ENCODE data around the gene TUBB4B. TPM values are rescaled to one million over a fixed set of nuclear protein-coding genes. Genes with fewer than 3 reads are reported as not detected.
A peak's percentile ranks its signal among the peaks of the same experiment; 100 is the strongest.
"Not testable (repeated sequence)": the region's sequence is repeated elsewhere in the genome, so short reads cannot be mapped to it uniquely, and the experiment has no call there.

The TUBB4B gene
- polyA plus RNA-seq, 3 donors from 2014 or later: 60.8 to 98.2 (median 71.9) TPM

GRCh38 chr9:137252555-137253506 is 11.7 kb downstream of the TUBB4B start:
- H3K27ac Mint-ChIP-seq: no peak overlapping the region

GRCh38 chr9:137253717-137254623 is 12.9 kb downstream of the TUBB4B start:
- DNase-seq: no peak
- H3K36me3 Mint-ChIP-seq: no peaks in the 10 kb centered on the region
- H3K27ac Mint-ChIP-seq: peak overlapping the region in 5 of 6 donors; percentile 37 to 83 (median 60)
- H3K27me3 Mint-ChIP-seq (ENCODE audit: low read depth in 3 of 3): peaks cover 0 to 4% (median 3%) of the 10 kb centered on the region in 3 donors
- H3K4me1 Mint-ChIP-seq: peaks cover 15 to 20% of the 10 kb centered on the region in 2 donors
- H3K9me3 Mint-ChIP-seq: peaks cover 0 to 2% (median 0%) of the 10 kb centered on the region in 6 donors
- peak overlapping the region; percentile 80 to 86 (median 85) for H3K4me3 Mint-ChIP-seq

More at GRCh38 chr9:137252555-137253506, 11.7 kb downstream of the TUBB4B start:
- Mint-ChIP-seq H3K4me3 (peak overlapping the region in 1 of 5 donors; percentile 12), H3K4me1 (peaks cover 15 to 20% of the 10 kb centered on the region in 2 donors), H3K27me3 (ENCODE audit: low read depth in 3 of 3) (peaks cover 0 to 4% (median 3%) of the 10 kb centered on the region in 3 donors), H3K36me3 (no peaks in the 10 kb centered on the region), H3K9me3 (peaks cover 0 to 2% (median 0%) of the 10 kb centered on the region in 6 donors)
- no peak for DNase-seq

GRCh38 chr9:137254624-137255447 is 13.7 kb downstream of the TUBB4B start, which contains the start of gene NELFB:
Gene NELFB, plus strand, starts transcription at chr9:137255327.
- Mint-ChIP-seq H3K4me1 (peaks cover 15 to 20% of the 10 kb centered on the region in 2 donors), H3K36me3 (peaks cover 0 to 3% (median 0%) of the 10 kb centered on the region in 3 donors), H3K27me3 (ENCODE audit: low read depth in 3 of 3) (peaks cover 0 to 4% (median 3%) of the 10 kb centered on the region in 3 donors), H3K27ac (peak within 1 kb of the TSS in 5 of 6 donors; percentile 65 to 84 (median 82)), H3K4me3 (peak within 1 kb of the TSS; percentile 83 to 92 (median 88)), H3K9me3 (peaks cover 0 to 2% (median 0%) of the 10 kb centered on the region in 6 donors)
- peak; percentile 97 to 98 (median 97) for DNase-seq

GRCh38 chr9:137255448-137256114 is 14.5 kb downstream of the TUBB4B start:
- peaks cover 15 to 20% of the 10 kb centered on the region in 2 donors for H3K4me1 Mint-ChIP-seq

GRCh38 chr9:137256362-137256761 is 15.3 kb downstream of the TUBB4B start:
- Mint-ChIP-seq H3K27ac (peak overlapping the region in 1 of 6 donors; percentile 66), H3K27me3 (ENCODE audit: low read depth in 3 of 3) (peaks cover 0 to 5% (median 4%) of the 10 kb centered on the region in 3 donors), H3K4me1 (peaks cover 15 to 20% of the 10 kb centered on the region in 2 donors), H3K9me3 (peaks cover 0 to 2% (median 0%) of the 10 kb centered on the region in 6 donors), H3K4me3 (peak overlapping the region; percentile 83 to 92 (median 88)), H3K36me3 (peaks cover 0 to 3% (median 0%) of the 10 kb centered on the region in 3 donors)
- no peak for DNase-seq

More at GRCh38 chr9:137255448-137256114, 14.5 kb downstream of the TUBB4B start:
- H3K9me3 Mint-ChIP-seq: peaks cover 0 to 2% (median 0%) of the 10 kb centered on the region in 6 donors
- no peak for DNase-seq
- peak overlapping the region; percentile 83 to 92 (median 88) for H3K4me3 Mint-ChIP-seq
- H3K36me3 Mint-ChIP-seq: peaks cover 0 to 3% (median 0%) of the 10 kb centered on the region in 3 donors
- H3K27ac Mint-ChIP-seq: peak overlapping the region in 4 of 6 donors; percentile 65 to 84 (median 74)
- H3K27me3 Mint-ChIP-seq (ENCODE audit: low read depth in 3 of 3): peaks cover 0 to 5% (median 4%) of the 10 kb centered on the region in 3 donors

GRCh38 chr9:137256856-137257255 is 15.8 kb downstream of the TUBB4B start:
- peak overlapping the region in 2 of 6 donors; percentile 18 to 45 for H3K27ac Mint-ChIP-seq
- H3K9me3 Mint-ChIP-seq: peaks cover 0 to 2% (median 0%) of the 10 kb centered on the region in 6 donors
- H3K4me3 Mint-ChIP-seq: peak overlapping the region; percentile 57 to 92 (median 83)
- H3K4me1 Mint-ChIP-seq: peaks cover 15 to 24% of the 10 kb centered on the region in 2 donors
- no peak for DNase-seq
- H3K27me3 Mint-ChIP-seq (ENCODE audit: low read depth in 3 of 3): peaks cover 0 to 6% (median 4%) of the 10 kb centered on the region in 3 donors
- peaks cover 0 to 7% (median 0%) of the 10 kb centered on the region in 3 donors for H3K36me3 Mint-ChIP-seq

- H3K4me3 Mint-ChIP-seq, H3K4me1 Mint-ChIP-seq: not testable (repeated sequence)
These were observed 21.3 kb downstream of the TUBB4B start for GRCh38 chr9:137262173-137262908.

GRCh38 chr9:137262909-137263285 is 21.8 kb downstream of the TUBB4B start:
- peaks cover 0 to 7% (median 3%) of the 10 kb centered on the region in 3 donors for H3K27me3 Mint-ChIP-seq (ENCODE audit: low read depth in 3 of 3)
- no peak for DNase-seq
- H3K4me1 Mint-ChIP-seq: peaks cover 0 to 6% of the 10 kb centered on the region in 2 donors
- H3K4me3 Mint-ChIP-seq: no peak overlapping the region
- no peaks in the 10 kb centered on the region for H3K9me3 Mint-ChIP-seq
- peaks cover 0 to 7% (median 0%) of the 10 kb centered on the region in 3 donors for H3K36me3 Mint-ChIP-seq
- no peak overlapping the region for H3K27ac Mint-ChIP-seq

More at GRCh38 chr9:137262173-137262908, 21.3 kb downstream of the TUBB4B start:
- DNase-seq; H3K27ac Mint-ChIP-seq; H3K27me3 Mint-ChIP-seq (ENCODE audit: low read depth in 3 of 3); H3K36me3 Mint-ChIP-seq; H3K9me3 Mint-ChIP-seq: not testable (repeated sequence)

- no peak overlapping the region for H3K27ac Mint-ChIP-seq
- H3K4me3 Mint-ChIP-seq: no peak overlapping the region
- peaks cover 0 to 9% (median 1%) of the 10 kb centered on the region in 3 donors for H3K36me3 Mint-ChIP-seq
- DNase-seq: no peak
- H3K9me3 Mint-ChIP-seq: no peaks in the 10 kb centered on the region
- peaks cover 0 to 7% of the 10 kb centered on the region in 2 donors for H3K4me1 Mint-ChIP-seq
- H3K27me3 Mint-ChIP-seq (ENCODE audit: low read depth in 3 of 3): peaks cover 0 to 7% (median 3%) of the 10 kb centered on the region in 3 donors
These were observed 22.4 kb downstream of the TUBB4B start for GRCh38 chr9:137263506-137263905.

GRCh38 chr9:137264067-137264466 is 23.0 kb downstream of the TUBB4B start:
- no peak for DNase-seq
- H3K9me3 Mint-ChIP-seq: no peaks in the 10 kb centered on the region
- H3K4me3 Mint-ChIP-seq: no peak overlapping the region
- peaks cover 0 to 7% (median 3%) of the 10 kb centered on the region in 3 donors for H3K27me3 Mint-ChIP-seq (ENCODE audit: low read depth in 3 of 3)
- no peak overlapping the region for H3K27ac Mint-ChIP-seq
- peaks cover 0 to 13% (median 6%) of the 10 kb centered on the region in 3 donors for H3K36me3 Mint-ChIP-seq
- peaks cover 0 to 12% of the 10 kb centered on the region in 2 donors for H3K4me1 Mint-ChIP-seq

- peaks cover 0 to 16% (median 12%) of the 10 kb centered on the region in 3 donors for H3K36me3 Mint-ChIP-seq
- peaks cover 0 to 12% of the 10 kb centered on the region in 2 donors for H3K4me1 Mint-ChIP-seq
- no peak overlapping the region for H3K4me3 Mint-ChIP-seq
- H3K9me3 Mint-ChIP-seq: no peaks in the 10 kb centered on the region
- no peak overlapping the region for H3K27ac Mint-ChIP-seq
- H3K27me3 Mint-ChIP-seq (ENCODE audit: low read depth in 3 of 3): peaks cover 0 to 5% (median 3%) of the 10 kb centered on the region in 3 donors
- no peak for DNase-seq
These were observed 24.5 kb downstream of the TUBB4B start for GRCh38 chr9:137265496-137266161.
